Measurements from ENCODE around the gene FAM124B. TPM values are rescaled to one million over a fixed set of nuclear protein-coding genes. Genes with fewer than 3 reads are reported as not detected.

FAM124B gene, protein sequence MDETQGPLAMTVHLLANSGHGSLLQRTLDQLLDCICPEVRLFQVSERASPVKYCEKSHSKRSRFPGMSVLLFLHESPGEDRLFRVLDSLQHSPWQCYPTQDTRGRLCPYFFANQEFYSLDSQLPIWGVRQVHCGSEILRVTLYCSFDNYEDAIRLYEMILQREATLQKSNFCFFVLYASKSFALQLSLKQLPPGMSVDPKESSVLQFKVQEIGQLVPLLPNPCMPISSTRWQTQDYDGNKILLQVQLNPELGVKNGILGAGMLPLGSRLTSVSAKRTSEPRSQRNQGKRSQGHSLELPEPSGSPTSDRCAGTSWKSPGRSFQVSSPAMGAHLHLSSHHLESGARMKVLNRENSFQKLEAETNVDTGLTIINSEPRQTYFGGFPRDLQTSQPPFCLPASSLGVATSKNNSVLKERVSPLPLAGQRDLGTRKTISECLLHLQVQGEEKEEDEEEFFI
- not detected in 2 replicates for total RNA-seq (2014; rRNA removed; shearing (Covaris generic))
- not detected in 2 replicates for polyA plus RNA-seq (2014; cell fraction: nucleus; rRNA removed)

DNA sequence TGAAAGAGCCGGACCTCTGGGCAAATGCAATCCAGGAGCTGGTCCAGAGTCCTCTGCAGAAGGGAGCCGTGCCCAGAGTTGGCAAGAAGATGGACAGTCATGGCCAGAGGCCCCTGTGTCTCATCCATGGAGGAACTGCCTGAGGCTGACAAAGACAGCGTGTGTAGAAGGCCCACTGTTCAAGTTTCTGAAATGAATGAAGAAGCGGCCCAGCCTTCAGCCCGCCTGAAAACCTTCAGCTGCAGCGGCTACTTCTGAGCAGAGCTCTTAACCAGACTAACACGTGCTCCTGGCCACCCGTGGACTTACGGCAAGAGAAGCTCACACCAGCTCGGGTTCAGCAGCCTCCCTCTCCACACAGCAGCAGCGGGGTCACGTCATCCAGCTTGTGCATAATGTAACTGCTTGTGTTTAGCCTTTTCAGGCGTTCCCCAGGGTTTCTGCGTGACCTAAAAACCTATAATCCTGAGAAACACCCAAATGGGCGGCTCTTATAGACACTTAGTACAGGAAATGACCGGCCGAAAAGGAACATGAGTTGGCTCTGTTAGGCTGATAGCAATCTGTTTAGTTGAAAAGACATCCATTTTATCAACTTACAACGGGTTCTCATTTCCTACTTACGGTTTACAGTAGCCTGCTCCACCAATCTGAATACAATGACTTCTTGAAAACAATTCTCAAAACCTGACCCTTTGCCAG, at the start of gene FAM124B:
Gene FAM124B (minus strand): TSS at position 467 of the 702 bp plus-strand sequence. CDS start 339 bp downstream, at position 128.
- no peak for DNase-seq (ENCODE audit: extremely low read depth, low read depth)

DNA sequence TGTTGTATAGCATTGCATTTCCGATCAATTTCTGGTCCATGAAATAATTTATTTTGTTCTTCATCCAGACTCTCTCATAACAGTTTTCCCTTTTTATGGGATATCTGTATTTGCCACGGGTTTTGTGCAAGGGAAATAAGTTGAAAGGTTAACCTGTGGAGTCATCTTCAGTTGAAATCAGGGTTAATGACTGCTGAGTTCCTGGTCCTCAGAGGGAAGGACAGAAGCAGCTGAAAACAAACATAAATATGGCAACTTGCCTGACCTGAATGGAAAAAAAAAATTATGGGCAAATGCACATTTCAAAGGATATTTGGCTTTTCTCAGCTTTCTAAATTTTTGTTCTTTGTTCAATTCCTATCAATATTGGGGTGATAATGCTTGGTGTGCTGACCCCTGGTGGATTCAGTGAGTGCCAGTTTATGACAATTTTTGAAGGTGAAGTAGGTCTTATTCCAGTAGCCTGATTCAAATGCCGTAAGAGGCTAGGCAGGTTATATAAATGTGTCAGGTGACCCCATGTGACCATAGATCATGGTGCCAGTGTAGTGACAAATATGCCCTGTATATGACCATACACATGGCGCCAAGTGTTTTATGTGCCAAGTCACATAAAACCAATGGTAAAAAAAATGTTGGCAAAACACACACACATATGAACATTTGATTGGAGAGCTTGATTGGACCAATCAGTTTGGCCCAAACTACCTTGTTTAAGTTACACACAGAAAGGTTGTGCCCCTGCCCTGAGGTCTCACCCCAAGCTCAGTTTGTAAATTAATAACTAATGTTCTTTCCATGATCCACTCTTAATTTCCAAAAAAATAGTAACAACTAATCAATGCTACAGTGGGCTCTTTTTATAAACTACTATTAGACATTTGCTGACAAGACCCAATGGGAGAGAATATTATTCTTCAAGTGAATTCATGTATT, 47.6 kb upstream of the FAM124B start:
- DNase-seq (ENCODE audit: extremely low read depth, low read depth) = peak; percentile 26

DNA sequence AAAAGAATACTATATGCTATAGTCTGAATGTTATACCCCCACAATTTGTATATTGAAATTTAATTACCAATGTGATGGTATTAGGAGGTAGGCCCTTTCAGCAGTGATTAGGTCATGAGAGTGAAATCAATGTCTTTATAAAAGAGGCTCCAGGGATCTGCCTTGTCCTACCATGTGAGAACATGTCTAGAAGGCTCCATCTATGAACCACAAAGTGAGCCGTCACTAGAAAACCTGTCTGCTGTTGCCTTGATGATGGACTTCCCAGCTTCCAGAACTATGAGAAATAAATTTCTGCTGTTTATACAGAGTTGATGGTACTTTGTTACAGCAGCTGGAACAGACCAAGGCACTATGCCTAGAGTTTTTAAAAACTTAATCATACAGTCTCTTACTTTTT, 46.3 kb upstream of the FAM124B start:
- DNase-seq (ENCODE audit: extremely low read depth, low read depth) = no peak

DNA sequence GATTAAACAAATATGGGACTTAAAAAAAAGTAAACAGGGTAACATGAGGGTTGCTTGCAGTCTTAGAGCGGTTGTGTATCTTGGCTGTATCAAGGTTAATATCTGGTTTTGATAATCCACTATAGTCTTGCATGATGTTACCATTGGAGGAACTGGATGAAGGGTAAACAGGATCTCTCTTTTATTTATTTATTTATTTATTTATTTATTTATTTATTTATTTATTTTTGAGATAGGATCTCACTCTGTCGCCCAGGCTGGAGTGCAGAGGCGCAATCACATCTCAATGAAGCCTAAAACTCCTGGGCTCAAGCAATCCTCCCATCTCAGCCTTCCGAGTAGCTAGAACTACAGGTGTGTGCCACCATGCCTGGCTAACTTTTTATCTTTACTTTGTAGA, 42.9 kb upstream of the FAM124B start:
- DNase-seq (ENCODE audit: extremely low read depth, low read depth) = no peak

DNA sequence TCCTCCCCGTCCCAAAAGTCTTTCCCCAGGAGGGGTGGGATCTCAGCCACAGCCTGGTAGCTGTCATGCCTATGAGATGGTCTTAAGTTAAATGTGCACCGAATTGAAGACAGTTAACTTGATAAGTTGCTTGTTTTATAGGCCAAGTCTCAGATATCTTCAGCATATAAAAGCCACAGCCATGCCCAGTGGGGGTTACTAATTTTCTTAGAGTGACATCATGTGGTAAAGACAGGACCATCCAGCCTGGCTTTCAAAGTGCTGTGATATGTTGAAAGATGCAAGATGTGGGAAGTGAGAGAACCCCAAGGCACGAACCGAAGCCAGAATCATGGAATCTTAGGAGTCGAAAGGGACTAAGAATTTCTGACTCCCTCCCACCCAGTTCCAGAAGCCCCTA, 42.1 kb upstream of the FAM124B start:
- DNase-seq (ENCODE audit: extremely low read depth, low read depth) = no peak

DNA sequence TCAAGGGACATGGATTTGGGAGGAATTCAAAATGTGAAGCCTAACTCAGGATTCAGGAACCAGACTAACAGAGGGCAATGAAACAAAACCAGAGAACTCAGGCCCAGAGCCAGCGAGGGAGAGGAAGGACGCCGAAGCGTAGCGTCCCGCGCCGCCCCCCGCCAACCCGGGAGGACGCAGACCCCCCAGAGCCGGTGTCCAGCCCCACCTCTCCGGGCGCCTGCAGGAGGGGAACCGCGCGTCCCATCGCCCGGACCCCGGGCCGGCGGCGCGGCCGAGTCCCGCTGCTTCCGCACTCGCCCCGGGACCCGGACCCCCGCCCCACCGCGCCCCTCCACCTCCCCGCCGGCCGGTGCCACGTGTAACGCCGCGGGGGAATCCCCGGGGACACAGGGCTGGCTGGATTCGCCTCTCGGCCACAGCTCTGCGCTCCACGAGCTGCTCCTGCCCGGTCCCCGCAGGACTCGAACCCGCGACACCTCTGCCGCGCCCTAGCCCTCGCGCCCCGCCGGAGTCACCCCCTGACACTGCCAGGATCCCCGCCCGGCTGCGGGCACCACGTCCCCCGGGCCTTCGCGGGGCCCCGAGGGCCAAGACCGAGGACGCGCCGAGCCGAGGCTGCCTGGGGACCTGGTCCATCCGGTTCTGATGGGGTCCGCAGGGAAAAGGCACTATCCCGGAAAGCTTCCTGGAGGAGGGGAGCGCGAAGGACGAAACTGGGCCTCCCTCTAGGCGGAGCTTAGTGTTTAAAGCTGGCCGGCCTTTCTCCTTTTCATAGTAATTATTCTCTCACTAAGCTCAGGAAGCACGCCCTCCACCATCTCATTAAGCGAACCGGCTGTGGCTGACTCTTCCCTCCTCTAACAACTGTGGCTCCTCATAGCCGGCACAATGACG, 40.4 kb upstream of the FAM124B start:
- DNase-seq (ENCODE audit: extremely low read depth, low read depth) = no peak

DNA sequence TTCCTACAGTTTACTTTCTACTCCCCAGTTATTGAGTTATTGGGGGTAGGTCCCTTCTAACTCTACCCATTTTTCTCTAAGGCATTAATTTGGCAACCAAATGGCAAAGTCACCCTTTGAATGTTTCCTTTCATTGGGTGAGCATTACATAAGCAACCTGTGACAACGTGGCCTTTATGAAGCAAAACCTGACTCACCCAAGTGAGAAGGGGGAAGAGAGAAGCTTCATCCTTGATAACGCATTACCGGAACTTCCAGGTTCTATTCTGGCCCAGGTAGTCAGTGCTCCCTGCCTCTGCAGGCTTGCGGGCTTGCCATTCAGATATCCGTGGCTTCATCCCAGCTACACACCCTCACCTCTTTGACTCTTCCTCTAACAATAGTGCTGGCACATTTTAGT, 39.1 kb upstream of the FAM124B start:
- peak; percentile 8 for DNase-seq (ENCODE audit: extremely low read depth, low read depth)

DNA sequence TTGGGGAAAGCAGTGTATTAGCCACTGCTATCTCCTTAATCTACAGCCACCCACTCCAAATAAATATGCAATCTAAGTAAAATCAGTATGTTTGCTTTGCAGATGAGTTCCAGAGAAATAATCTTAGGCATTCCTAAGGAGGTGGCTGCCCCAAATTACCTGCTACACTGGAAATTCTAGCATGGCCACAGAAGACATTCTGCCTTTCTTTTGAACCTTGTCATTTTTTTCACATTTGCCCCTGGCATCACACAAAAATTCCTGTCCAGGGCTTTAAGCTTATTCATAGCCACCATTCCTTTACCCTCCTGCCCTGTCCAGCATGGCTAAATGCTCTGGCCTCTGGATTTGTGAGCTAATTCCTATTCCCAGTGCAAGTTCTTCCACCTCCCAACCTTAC, 36.8 kb upstream of the FAM124B start:
- DNase-seq (ENCODE audit: extremely low read depth, low read depth) = no peak

DNA sequence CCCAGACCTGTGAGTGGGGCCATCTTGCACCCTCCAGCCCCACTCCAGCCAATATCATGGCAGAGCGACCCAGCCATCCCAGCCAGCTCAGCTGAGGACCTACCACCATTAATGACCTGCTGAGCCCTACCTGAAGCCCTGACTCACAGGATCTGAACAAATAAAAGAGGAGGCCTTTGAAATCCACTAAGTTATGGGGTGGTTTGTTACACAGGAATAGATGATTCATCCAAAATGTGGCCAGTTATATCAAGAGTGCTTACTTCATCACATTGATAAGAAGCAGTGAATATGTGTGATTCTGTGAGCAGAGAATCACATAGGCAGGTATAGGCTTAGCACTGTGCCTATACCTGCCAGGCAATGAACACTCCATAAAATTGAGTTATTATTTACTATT, 34.7 kb upstream of the FAM124B start:
- no peak for DNase-seq (ENCODE audit: extremely low read depth, low read depth)

DNA sequence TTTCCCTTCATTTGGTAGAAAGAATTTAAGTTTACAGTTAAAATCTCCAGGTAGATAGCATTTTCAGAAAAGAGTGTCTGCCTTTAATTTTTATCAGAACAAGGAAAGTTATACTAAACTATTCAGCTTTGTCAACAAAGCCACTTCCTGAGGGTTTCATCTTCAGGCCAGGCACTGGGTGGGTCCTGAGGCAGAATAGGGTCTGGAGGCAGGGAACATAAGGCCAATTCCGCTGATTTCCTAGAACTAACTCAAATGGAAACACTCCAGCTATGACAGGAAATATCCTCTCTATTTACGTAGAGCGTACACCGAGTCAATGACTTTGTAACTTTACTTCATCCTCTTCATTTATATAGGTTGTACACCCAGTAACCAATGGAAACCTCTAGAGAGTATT, 32.7 kb upstream of the FAM124B start:
- DNase-seq (ENCODE audit: extremely low read depth, low read depth) = no peak

DNA sequence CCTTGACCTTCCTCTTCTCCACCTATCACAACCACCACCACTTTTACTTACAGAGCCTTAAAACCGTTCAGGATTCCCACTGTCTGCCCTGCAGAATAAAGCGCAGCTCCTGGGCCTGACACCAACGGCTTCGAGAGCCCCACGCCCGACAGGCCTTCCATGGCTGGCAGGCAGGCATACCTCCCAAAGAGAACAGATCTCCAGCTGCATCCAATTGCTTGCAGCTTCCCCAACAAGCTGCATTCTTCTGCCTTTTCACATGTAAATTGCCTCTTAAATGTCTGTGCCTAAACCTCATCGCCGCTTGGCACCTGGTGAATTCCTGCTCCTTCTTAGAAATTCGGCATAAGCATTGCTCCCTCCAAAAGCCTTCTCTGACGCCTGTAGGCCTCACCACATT, 31.5 kb upstream of the FAM124B start:
- no peak for DNase-seq (ENCODE audit: extremely low read depth, low read depth)

DNA sequence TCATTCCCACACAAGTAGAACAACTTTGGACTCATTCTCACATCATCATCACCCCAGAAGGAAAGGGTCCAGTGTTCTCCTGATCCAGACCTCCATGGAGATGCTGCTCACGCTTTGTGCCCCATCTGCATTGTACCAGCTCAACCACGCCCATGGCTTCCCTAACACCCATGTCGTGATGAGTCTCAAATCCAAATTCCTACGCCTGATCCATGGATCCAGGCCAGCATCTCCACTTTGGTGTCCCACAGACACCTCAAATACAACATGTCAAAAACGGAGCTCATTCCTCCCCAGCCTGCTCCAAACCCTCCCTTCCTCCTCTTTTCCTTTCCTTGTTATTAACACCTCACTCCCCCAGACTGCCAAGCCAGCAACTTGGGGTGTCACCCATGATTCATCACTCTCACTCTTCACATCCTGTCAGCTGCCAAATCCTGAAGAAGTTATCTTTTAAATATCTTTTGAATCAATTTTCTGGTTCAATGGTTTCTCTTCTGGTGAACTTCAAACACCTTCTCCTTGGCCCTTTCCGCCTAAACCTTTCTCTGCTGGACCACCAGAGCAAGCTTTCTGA, 30.2 kb upstream of the FAM124B start:
- no peak for DNase-seq (ENCODE audit: extremely low read depth, low read depth)

DNA sequence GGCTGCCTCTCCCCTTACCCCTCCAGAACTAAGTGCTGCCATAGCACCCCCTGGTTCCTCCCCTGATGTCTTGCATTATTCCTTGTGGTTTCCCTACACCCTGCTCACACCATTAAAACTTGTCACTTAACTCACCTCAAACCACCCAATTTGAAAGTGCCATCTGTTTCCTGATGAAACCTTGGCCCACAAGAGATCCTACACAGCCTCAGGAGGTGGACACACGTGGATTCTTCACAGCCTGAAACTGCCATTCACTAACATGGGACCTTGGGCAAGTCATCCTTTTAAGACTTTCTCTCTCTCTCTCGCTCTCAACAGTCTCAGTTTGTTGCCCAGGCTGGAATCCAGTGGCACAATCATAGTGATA, 27.5 kb upstream of the FAM124B start:
- no peak for DNase-seq (ENCODE audit: extremely low read depth, low read depth)

DNA sequence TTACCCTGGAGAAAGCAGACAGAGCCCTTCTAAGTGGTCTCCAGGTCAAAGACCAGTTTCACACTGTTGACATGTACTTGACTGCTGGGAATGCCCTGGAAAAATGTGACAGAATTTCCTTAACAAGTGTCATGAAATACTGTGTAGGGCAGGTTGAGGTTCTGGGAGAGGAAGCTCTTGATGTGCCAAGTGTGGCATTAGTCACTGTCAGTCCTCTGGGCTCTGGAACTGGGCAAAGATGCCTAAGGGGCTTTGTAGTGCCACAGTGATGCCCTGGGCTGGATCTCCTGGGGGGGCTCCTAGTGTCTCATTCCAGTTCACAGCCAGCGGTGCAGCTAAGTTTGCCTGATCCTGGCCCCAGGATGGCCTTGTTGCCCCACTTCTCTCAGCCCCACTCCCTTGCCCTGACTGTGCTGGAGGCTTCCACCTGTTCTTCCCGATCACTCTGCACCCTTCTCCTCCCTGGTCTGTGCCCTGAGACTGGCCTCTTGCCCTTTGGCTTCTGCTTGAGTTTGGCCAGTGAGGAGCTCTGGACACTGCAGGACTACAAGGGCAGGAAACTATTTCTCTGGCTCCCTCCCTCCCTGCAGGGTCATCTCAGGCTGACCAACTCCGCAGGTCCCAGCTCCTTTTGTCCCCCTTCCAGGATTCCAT, 27.0 kb upstream of the FAM124B start:
- no peak for DNase-seq (ENCODE audit: extremely low read depth, low read depth)

DNA sequence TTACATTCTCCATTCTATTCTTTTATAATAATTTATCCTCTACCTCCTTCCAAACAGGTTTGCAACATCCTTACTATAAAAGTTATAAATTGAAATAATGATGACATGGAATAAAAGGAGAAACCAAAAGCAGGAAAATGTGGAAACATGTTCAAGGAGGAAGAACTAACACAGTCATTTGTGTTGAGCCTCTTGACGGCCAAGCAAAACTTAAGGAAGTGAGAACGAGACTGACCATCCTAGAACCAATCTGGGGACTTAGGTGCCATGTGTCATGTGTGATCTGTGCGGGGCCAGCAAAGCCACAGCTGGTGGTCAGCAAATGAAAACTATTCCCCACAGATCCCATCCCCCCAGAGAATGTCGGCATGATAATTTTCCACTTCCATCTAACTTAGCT, 25.6 kb upstream of the FAM124B start:
- DNase-seq (ENCODE audit: extremely low read depth, low read depth) = no peak

DNA sequence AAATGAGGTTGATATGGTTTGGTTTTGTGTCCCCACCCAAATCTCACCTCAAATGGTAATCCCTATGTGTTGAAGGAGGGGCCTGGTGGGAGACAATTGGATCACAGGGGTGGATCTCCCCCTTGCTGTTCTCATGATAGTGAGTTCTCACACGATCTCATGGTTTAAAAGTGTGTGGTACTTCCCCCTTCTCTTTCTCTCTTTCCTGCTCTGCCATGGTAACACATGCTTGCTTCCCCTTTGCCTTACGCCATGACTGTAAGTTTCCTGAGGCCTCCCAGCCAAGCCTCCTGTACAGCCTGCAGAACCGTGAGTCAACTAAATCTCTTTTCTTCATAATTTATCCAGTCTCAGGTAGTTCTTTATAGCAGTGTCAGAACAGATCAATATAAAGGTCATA, 24.7 kb upstream of the FAM124B start:
- DNase-seq (ENCODE audit: extremely low read depth, low read depth) = no peak

DNA sequence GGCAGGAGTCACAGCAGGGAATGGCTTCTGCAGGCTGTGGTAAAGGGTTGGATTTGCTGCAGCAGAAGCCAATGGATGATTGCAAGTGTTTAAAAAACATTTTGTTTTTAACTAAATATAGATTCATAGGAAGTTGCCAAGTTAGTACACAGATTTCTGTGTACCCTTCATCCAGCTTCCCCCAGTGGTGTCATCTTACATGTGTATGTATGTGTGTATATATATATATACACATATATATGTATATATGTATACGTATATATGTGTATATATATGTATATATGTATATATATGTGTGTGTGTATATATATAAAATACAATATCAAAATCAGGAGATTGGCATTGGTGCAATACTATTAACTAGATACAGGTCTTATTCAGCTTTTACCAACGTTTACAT, 19.2 kb upstream of the FAM124B start:
- DNase-seq (ENCODE audit: extremely low read depth, low read depth) = no peak

DNA sequence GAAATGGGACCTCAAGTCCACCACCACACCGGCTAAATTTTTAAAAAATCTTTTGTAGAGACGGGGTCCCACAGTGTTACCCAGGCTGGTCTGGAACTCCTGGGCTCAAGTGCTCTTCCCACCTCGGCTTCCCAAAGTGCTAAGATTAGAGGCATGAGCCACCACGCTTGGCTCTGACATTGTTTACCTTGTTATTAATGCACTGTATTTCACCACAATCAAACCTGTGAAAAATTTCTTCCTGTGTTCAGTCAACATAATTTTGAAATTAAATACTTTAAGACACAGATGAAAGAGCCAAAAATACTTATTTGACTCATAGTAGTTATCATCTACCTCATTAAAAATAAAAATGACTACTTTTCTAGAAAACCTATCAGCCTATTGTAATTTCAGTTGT, 16.0 kb upstream of the FAM124B start:
- DNase-seq (ENCODE audit: extremely low read depth, low read depth) = no peak

DNA sequence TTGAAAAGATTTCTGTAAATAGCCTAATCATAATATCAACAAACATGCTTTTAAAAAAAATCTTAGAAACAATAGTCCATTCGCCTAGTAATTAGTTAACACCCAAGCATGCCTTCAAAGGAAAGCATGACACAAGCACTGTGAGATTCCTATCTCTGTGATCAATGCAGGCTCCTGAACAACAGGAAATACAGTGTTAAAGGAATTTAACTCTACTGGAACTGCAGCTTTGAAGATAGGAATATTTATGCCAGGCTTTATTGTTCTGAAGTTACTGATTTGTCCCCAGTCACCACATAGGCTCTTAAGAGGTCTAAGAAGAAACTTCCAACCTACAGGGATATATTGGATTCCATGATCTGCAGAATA, 15.4 kb upstream of the FAM124B start:
- DNase-seq (ENCODE audit: extremely low read depth, low read depth) = no peak
